TTC549 (cell line): ENCODE measurements around the gene HMCN2.

Experiments used
- FAIRE-seq: peaks from 2 replicates; lab custom pipeline; 2012; peaks lifted over from hg19 to GRCh38; lab: Jason Lieb, UNC

HMCN2 gene

DNA sequence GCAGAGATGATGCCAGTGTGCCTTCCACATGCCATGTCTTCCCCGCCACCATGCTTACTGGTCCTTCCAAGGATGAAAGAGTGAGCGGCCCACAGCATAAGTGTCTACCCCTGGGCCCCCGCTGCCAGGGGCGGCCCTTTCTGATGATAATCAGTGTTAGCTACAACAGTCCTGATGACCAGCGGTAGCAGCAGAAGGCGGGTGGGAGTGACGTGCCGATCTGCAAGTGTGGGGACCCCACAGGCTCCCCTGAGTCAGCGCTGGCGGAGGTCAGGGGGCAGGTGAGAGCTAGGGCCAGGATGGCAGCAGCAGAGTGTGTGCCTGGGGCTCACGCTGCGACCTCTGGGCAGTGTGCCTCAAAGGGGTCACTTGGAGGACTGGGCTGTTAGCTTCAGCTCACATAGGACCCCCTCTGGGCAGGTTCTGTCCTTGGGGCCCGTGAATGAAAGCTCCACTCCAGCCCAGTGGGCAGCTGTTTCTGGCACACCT, 80.4 kb downstream of the HMCN2 start:
- no peak for FAIRE-seq

DNA sequence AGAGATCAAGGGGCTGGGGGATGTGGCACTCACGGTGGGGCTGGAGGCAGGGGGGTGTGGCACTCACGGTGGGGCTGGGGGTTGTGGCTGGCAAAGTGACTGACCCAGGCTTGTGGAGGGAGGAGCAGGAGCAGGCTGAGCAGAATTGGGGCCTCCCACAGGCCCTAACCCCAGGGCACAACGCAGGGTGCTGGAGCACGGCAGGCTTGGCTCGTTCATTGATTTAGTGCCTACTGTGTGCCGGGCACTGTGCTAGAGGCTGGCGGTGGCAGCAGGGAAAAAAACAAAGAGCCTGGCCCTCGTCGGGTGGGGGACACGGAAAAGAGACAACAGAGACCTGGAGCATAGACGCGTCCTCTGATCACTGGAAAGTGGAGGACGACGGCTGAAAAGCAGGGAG, 80.9 kb downstream of the HMCN2 start:
- no peak for FAIRE-seq

DNA sequence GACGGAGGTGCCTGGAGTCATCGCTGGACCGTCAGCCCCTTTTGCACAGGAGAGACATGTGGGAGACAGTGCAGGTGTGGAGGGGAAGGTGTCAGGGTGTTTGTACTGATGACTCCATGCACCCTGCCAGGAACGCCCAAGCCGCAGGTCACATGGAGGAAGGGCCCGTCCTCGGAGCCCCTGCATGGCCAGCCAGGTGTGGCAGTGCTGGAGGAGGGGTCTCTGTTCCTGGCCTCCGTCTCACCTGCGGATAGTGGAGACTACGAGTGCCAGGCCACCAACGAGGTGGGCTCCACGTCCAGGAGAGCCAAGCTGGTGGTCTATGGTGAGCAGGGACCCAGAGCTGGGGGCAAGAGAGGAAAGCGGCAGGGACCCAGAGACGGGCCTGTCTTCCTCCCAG, 81.5 kb downstream of the HMCN2 start:
- FAIRE-seq, result no peak

DNA sequence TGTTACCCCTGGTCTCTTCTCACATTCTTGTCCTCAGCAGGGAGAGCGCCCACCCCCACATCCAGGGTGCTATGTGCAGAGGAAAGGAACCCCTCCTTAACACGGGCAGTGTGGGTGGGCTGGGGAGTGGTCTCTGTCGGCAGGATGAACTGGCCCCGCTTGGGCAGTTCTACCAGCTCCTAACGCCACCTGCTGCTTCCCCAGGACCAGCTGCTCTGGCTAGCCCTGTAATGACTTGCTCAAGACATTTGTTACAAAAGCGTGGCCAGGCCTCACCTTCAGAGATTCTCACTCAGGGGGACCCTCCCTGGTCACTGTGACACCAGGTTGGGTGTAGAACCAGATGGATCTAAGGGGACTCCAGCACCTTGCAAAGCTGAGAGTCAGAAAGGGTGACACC, 82.4 kb downstream of the HMCN2 start:
- FAIRE-seq, result no peak

DNA sequence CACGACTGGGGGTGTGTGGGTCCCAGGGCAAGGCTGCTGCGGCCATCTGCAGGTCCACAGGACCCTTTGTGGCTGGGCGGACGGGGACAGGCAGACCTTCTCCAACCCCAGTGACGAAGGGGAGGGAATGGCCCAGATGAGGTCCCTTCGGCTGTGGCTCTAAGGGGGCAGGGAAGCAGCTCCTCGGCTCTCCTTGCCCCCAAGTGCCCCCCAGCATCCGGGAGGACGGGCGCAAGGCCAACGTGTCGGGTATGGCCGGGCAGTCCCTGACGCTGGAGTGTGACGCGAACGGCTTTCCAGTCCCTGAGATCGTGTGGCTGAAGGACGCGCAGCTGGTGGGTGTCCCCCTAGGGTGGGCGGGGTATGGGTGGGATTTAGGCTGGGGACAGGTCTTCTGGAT, 82.8 kb downstream of the HMCN2 start:
- no peak for FAIRE-seq

DNA sequence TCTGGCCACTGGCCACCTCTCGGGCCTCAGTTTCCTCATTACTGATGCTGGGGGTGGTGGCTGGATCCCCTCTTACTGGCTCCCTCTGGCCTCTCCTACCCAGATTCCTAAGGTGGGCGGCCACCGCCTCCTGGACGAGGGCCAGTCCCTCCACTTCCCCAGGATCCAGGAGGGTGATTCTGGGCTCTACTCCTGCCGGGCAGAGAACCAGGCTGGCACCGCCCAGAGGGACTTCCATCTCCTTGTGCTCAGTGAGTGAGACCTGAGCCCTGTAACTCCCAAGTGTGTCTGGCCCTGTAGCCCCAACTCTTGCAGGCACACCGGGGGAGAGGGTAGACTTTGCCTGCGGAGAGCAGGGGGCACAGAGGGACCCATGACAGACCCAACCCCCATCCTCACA, 83.3 kb downstream of the HMCN2 start:
- no peak for FAIRE-seq

DNA sequence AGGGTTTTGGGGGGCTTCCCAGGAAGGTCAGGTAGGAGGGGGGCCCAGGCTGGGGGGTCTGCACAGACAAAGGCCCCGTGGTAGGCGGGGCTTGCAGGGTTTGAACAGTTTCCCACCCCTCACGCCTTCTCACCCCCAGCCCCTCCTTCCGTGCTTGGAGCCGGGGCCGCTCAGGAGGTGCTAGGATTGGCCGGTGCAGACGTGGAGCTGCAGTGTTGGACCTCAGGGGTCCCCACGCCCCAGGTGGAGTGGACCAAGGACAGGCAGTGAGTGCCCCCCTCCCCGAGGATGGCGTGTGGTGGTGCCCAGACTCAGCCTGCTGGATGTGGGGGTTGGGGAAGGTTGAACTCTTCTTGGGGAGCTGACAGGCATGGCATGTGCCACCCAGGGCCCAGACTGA, 83.8 kb downstream of the HMCN2 start:
- FAIRE-seq, result no peak

DNA sequence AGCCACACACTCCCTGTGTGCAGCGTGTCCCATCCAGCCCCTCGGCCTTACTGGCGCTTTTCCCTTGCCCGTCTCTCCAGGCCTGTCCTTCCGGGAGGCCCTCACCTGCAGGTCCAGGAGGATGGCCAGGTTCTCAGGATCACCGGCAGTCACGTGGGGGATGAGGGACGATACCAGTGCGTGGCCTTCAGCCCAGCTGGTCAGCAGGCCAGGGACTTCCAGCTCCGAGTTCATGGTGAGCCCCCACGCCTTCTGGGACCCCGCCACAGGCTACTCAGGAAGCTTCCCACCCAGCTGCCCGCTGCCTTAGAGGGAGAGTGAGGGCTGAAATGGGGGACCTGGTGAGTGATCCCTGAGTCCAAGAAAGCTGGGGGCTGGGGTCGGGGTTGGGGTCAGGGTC, 85.8 kb downstream of the HMCN2 start:
- FAIRE-seq, result no peak

DNA sequence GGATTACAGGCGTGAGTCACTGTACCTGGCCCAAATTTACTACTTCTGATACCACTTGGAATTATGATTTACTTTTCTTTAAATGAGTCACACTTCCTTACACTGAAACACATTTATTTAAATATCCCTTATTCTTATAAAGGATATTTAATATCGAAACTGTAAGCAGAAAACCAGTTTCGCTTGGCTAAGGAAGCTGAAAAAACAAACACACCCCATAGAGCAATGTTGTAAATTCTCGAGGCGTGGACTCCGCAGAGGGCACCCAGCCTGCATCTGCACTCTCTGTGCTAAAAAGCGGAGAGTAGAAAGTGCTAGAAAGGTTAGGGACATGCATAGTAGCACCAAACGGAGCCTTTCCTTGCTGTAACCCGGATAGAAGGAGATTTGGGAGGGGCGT, 86.5 kb downstream of the HMCN2 start:
- FAIRE-seq, result no peak

DNA sequence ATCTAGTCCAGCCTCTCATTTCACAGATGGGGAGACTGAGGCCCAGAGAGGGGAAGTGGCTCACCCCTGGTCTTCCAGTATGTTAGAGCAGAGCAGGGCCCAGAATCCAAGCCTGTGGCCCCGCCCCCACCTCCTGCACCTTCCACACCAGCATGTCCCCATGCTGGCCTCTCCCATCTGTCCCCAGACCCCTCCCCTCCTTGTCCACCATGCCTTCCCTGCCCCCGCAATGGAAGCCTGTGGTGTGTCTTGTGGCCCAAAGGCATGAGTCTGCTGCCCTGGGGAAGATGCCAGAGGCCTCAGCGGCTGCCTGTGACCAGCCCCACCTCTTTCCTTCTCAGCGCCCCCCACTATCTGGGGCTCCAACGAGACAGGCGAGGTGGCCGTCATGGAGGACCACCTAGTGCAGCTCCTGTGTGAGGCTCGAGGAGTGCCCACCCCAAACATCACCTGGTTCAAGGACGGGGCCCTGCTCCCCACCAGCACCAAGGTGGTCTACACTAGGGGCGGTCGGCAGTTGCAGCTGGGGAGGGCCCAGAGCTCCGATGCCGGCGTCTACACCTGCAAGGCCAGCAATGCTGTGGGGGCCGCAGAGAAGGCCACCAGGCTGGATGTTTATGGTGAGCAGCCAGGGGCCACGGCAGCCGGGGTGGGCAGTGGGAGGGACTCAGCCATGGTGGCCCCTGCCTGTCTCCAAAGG, 87.2 kb downstream of the HMCN2 start:
- FAIRE-seq, result no peak

DNA sequence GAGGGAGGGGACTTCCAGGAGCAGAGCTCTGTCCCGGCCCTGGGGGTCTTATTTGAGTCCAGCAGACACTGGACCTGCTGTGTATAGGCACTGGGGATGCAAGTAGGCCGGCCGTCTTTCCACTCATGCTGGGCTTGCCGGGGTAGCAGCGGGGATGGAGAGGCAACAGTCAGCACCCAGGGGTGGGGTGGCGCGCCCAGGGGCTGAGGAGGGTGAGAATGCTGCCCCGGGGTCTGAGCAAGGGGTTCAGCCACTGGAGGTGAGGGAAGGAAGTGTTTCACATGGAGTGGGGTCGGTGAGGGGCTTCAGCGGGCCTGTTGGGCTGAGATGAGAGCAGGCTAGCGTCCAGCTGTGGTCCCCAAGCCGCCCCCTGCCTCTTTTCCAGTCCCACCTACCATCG, 88.8 kb downstream of the HMCN2 start:
- no peak for FAIRE-seq

DNA sequence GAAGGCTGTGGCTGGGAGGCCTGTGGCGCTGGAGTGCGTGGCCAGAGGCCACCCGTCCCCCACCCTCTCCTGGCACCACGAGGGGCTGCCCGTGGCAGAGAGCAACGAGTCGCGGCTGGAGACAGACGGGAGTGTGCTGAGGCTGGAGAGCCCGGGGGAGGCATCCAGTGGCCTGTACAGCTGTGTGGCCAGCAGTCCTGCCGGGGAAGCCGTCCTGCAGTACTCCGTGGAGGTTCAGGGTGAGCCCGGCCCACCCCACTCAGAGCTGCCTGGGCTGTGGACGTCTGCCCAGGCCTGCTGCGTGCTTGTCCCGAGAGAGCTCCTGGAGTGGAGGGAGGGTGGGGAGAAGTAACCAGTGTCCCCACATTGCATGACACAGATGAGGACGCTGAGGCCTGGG, 89.2 kb downstream of the HMCN2 start:
- FAIRE-seq, result no peak

DNA sequence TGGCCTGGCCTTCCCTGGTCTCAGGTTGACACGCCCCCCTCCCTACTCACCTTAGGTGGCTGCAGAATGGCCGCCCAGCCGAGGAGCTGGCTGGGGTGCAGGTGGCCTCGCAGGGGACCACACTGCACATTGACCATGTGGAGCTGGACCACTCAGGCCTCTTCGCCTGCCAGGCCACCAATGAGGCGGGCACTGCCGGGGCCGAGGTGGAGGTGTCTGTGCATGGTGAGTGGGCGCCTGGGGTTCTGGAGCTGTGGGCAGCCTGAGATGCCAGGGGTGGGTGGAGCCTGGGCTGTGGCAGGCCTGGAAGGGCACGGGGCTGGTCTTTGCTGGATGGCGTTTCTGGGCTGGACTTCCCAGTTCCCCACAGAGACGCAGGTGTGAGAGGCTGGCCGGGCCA, 90.5 kb downstream of the HMCN2 start:
- FAIRE-seq, result no peak

DNA sequence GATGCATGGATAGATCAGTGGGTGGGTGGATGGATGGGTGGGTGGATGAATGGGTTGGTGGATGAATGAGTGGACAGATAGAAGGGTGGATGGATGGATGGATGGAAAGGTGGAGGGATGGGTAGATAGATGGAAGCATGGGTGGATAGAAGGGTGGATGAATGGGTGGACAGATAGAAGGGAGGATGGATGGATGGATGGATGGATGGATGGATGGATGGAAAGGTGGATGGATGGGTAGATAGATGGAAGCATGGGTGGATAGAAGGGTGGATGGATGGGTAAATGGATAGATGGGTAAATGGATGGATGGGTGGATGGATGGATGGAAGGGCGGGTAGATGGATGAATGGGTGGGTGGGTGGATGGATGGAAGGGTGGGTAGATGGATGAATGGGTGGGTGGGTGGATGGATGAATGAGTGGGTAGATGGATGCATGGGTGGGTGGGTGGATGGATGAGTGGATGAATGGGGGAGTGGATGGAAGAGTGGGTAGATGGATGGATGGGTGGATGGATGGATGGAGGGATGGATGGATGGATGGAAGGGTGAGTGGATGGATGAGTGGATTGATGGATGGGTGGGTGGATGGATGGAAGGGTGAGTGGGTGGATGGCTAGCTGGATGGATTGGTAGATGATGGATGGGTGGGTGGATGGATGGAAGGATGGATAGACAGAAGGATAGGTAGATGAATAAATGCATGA, 91.5 kb downstream of the HMCN2 start:
- FAIRE-seq, result no peak

DNA sequence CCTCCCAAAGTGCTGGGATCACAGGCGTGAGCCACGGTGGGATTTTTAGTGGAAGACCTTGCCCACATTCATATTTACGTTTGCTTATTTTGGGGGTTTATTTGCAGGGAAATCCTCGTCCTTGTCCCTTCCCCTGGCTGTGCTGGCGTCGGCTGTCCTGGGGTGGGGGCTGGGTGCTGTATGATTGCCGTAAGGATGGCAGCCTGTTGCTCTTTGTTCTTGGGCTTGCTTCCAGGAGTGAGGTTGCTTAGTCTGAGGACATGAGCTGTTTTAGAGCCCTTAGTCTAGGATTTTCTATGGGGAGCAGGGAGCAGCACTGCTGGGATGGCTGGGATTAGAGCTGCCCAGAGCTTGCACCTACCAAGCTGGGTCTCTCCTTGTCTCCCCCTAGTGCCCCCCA, 93.4 kb downstream of the HMCN2 start:
- no peak for FAIRE-seq

DNA sequence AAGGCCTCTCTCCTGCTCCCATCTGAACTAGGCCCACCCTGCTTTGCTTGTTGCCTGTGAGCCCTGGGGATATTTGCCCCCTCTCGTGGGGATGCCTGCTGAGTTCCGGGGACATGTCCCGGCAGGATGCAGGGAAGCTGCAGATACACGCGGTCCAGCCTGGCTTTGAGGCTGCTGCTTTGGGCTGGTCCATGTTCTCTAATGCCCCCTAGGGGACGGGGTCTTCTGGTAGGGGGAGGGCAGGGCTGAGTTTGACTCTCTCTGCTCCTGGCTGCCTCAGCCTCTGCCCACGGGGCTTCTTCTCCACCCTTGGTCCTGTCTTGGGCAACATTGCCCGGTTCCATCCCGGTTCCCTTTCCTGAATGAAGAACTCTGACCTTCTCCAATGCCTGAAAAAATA, 94.3 kb downstream of the HMCN2 start:
- FAIRE-seq, result no peak

DNA sequence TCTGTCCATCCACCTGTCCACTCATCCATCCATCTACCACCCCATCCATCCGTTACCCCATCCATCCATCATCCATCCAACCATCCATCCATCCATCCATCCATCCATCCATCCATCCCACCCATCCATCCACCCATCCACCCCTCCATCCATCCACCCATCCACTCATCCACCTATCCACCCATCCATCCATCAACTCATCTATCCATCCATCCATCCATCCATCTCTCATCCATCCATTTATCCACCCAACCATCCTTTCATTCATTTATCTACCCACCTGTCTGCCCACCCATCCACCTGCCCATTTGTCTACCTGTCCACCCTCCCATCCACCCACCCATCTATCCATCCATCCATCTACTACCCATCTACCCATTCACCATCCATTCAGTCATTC, 95.1 kb downstream of the HMCN2 start:
- no peak for FAIRE-seq

DNA sequence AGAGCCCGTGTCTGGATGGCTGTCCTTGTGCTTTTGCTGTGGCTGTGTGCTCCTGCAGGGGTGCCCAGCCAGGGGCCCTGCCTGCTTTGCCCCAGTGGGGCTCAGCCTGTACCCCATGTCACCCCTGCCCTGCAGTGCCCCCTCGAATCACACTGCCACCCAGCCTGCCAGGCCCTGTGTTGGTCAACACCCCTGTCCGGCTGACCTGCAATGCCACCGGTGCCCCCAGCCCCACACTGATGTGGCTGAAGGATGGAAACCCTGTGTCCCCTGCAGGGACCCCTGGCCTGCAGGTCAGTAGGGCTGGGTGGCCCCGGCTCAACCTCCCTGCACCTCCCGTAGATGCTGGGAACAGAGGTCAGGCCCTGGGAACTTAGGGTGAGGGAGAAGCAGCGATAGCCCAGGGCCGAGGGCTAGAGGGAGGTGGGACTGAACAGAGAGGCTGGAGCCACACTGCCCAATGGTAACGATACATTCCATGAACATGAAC, 96.4 kb downstream of the HMCN2 start:
- no peak for FAIRE-seq

DNA sequence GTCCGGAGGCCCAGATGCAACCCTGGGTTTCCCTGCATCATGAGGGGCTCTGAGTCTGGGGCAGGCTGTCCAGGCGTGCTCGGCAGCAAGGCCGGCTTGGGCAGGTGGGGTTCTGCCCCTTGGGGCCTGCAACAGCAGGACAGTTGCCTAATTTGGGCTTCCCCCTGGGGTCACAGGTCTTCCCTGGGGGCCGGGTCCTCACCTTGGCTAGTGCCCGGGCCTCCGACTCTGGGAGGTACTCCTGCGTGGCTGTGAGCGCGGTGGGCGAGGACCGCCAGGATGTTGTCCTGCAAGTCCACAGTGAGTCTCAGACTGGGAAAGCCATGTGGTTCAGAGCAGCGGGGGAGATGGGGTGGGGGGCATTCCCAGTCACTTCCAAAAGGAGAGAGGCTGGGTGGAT, 97.1 kb downstream of the HMCN2 start:
- FAIRE-seq, result no peak

DNA sequence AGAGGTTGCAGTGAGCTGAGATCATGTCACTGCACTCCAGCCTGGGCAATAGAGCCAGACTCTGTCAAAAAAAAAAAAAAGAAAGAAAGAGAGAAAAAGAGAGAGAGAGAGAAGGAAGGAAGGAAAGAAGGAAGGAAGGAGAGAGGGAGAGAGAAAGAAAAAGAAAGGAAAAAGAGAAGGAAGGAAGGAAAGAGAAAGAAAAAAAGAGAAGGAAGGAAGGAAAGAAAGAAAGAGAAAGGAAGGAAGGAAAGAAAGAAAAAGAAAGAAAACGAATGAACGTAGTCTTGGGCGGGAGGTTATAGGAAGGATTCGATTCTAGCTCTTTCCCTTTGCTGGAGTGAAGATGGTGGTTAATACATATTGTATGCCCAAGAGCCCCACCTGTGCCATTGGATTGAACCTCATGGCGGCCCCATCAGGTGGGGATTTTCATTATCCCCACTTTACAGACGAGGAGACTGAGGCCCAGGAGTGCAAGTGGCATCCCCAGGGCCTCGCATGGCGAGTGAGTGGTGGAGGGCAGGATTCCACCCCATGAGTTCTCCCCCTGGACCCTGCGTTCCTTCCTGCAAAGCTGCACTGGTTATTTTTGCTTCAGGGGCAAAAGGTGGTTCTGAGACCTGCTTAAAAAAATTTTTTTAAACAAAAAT, 98.3 kb downstream of the HMCN2 start:
- no peak for FAIRE-seq

DNA sequence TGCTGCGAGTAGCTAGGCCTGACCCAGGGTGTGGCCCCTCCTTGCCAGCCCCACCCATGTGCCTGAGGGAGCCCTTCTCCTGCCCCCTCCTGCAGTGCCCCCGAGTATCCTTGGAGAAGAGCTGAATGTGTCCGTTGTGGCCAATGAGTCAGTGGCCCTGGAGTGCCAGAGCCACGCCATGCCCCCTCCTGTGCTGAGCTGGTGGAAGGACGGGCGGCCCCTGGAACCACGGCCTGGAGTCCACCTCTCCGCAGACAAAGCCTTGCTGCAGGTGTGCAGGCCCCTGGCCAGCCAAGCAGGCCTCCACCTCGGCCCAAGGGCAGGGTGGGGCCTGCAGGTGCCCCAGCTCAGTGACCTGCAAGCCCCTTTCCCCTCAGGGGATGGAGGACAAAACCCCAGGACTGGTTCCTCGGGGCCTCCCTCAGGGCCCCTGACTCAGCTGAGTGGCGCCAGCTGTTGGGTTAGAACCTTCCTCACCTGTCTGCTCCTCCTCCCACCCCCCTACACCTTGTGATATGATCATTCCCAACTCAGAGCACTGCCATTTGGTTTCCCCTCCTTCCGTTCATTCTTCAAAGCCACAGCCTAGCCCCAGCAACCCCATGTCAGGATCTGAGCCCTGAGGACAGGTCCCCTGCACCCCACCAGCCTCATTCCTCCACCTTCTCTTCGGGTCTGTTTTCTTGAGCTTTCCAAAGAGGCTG, 99.2 kb downstream of the HMCN2 start:
- no peak for FAIRE-seq

DNA sequence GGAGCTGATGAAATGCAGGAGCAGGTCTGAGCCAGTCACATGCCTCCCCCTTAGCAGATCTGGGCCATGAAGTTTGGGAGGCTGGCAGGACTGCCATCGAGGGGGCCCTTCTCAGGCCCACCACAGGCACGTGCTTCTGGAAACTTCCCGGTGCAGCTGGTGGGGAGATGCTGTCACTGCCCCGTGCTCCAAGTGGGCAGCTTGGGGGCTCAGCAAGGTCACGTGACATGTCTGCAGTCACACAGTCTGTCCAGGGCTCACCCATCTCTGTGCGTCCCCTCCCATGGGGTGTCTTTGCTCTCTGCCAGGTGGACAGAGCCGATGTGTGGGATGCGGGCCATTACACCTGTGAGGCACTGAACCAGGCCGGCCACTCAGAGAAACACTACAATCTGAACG, 99.8 kb downstream of the HMCN2 start:
- no peak for FAIRE-seq

DNA sequence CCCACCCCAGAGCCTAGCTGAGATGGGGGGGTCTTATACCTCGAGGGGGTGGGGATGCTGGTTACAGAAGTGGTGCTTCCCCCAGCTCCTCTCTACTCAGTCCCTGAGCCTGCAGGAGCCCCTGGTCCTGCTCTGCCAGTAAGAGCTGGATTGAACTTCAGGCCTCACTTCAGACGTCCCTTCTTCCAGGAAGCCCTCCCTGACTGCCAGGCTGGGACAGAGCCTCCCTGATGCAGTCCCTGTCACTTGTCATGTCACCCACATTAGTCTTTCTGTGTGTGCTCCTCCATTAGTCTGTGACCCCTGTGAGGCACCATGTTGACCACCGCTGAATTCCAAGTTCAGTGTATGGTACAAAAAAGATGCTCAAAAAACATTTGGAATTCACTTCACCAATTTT, 100.5 kb downstream of the HMCN2 start:
- no peak for FAIRE-seq
